ENCODE measurements around the gene PXMP4. TPM values are rescaled to one million over a fixed set of nuclear protein-coding genes. Genes with fewer than 3 reads are reported as not detected.

The PXMP4 gene
- total and polyA plus RNA-seq, 5 donors: 4.2 to 12.9 (median 10.2) TPM

DNA sequence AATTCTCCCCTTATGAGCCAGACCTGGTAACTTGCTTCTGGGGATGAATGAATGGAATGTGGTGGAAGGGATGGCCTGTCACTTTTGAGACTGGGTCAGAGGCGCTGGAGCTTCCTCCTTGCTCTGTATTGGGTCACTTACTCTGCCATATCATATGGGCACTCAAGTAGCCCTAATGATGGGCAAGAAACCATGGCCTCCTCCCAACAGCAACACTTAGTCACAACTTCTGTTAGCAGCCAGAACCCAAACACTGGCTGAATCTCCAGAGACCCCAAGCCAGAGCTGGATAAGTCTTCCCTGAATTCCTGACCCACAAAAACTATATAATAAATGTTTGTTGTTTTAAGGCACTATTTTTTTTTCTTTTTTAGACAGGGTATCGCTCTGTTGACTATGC is 39.4 kb downstream of the PXMP4 start:
- intact Hi-C loops (cut with DNase I): no loop called here
- ATAC-seq (no peak), DNase-seq (peak in 2 of 3 donors; percentile 35 to 49)
- Histone ChIP-seq H3K4me1 (ENCODE audit: control insufficient read depth, insufficient read depth, low read length) (no peaks in the 10 kb centered on the region), H3K27ac (ENCODE audit: low read length) (no peak overlapping the region), H3K4me3 (ENCODE audit: low read length) (no peak overlapping the region), H3K9me3 (ENCODE audit: control insufficient read depth, low read length) (no peaks in the 10 kb centered on the region), H3K27me3 (ENCODE audit: control insufficient read depth, insufficient read depth) (no peaks in the 10 kb centered on the region)
- 68% methylated on average over 2 of the region's 2 CpGs for WGBS

DNA sequence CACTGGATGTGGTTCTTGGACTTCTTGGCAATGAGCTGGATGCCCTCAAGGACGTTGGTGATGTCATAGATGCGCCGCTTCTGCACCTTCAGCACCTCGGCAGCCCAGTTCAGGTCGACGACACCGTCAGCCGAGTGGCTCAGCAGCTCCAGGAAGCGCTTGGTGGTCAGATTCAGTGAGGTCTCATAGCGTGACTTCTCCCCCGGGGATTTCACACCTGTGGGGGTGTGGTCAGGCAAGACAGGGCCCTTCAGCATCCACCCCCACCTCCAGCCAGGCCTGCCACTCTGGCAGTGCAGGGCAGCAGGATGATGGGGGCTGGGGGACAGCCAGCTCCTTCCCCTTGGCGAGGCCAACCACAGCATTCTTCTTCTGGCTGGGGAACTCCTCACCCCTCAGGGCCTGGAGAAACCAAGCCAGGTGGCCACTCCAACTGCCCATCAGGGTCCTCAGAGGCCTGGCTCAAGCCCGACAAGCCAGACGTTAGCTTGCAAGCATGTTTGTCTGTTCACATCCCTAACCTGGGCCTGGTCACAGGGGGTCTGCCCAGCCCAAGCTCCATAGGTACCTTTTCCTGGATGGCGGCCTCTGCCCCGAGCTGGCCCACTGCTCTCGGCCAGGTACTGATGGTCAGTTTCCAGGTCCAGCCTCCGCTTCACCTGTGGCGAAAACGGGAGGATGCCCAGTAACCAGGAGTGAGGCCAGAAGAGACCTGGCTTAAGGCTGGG is 40.2 kb downstream of the PXMP4 start:
- H3K27me3 ChIP-seq (ENCODE audit: control insufficient read depth, insufficient read depth): no peaks in the 10 kb centered on the region
- intact Hi-C loops (cut with DNase I): no loop called here
- DNase-seq: peak in 1 of 3 donors; percentile 64
- H3K4me3 ChIP-seq (ENCODE audit: low read length): no peak overlapping the region
- no peaks in the 10 kb centered on the region for H3K9me3 ChIP-seq (ENCODE audit: control insufficient read depth, low read length)
- WGBS: 91% methylated on average over 20 of the region's 20 CpGs
- no peaks in the 10 kb centered on the region for H3K4me1 ChIP-seq (ENCODE audit: control insufficient read depth, insufficient read depth, low read length)
- H3K27ac ChIP-seq (ENCODE audit: low read length): no peak overlapping the region
- no peak for ATAC-seq

DNA sequence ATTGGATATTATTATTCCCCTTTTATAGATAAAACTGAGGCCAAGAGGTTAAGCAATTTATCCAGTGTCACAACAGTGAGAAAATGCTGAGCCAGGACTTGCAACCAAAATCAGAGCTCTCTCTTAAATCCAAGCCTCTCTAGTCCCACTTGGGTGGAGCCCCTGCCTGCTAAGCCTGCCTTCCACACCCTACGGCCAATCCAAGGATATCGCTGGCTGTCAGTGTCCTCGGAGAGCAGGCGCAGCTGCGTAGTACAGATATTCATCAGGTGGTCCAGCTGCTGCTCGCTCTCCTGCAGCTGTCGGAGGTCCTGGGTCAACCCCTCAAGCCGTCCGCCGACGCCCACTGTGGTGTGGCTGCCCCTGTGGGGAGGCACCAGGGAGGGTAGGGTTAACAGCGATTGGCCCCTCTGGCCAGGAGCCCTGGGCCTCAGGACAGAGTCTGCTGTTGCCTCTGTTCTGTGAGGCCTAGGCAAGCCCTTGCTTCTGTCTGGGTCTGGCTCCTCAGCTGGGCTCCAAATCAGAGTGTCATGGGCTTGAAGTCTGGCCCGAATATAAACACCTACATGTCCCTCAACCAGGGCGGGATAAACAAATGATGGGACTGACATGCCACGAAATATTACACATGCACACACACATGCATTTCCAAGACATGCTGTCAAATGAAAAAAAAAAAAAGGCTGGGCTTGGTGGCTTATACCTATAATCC is 42.0 kb downstream of the PXMP4 start:
- intact Hi-C loops (cut with DNase I): no loop called here
- 67% methylated on average over 15 of the region's 15 CpGs for WGBS
- Histone ChIP-seq H3K9me3 (ENCODE audit: control insufficient read depth, low read length) (no peaks in the 10 kb centered on the region), H3K4me1 (ENCODE audit: control insufficient read depth, insufficient read depth, low read length) (no peaks in the 10 kb centered on the region), H3K4me3 (ENCODE audit: low read length) (no peak overlapping the region), H3K27ac (ENCODE audit: low read length) (no peak overlapping the region), H3K27me3 (ENCODE audit: control insufficient read depth, insufficient read depth) (no peaks in the 10 kb centered on the region)
- DNase-seq (peak; percentile 78 to 93 (median 89)), ATAC-seq (peak; percentile 43 to 67)

DNA sequence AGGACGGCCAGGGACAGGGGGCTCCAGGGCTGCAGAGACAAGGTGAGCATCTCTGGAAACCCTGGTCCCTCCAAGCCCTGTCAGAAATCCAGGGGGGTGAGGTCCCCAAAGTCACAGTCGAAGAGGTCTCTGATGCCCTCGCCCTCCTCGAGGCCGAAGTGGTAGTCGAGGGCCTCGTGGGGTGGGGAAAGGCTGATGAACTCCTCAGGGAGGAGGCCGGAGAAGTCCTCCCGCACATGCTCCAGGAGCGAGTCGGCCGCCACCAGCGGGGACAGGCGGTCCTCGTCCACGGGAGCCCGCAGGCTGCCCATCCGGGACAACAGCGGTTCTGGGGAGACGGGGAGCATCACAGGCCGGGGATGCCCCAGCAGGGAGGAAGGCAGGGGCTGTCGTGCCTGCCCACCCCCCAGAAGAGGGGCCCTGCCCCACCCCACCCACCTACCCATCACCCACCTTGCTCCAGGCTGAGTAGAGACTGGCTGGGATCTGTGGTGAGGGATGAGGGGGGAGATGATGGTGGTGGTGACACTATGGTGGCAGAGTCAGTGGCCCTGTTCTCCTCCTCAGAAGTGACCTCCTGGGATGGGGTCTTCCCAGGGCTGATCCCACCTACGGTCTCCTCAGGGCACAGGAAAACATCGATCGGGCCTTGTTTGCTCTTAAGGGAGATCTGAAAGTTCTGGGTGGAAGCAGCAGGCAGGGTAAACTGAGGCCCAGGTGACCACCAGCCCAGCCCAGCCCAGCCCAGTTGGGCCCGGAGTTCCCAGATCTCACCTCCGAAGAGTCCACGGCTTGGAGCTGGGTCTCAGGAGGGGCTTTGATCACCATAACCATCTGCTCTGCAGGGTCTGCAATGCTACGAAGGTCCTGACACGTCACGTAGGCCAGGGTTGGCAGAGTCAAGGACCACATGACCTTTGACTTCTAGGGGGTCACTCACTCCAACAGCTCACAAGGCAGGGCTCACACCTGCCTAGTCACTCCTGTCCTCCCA is 43.2 kb downstream of the PXMP4 start:
- WGBS: 95% methylated on average over 31 of the region's 31 CpGs
- intact Hi-C loops (cut with DNase I): no loop called here
- ATAC-seq: no peak
- DNase-seq: peak in 1 of 3 donors; percentile 66
- Histone ChIP-seq H3K4me3 (ENCODE audit: low read length) (no peak overlapping the region), H3K27ac (ENCODE audit: low read length) (peak overlapping the region; percentile 5), H3K4me1 (ENCODE audit: control insufficient read depth, insufficient read depth, low read length) (no peaks in the 10 kb centered on the region), H3K27me3 (ENCODE audit: control insufficient read depth, insufficient read depth) (no peaks in the 10 kb centered on the region), H3K9me3 (ENCODE audit: control insufficient read depth, low read length) (no peaks in the 10 kb centered on the region)

DNA sequence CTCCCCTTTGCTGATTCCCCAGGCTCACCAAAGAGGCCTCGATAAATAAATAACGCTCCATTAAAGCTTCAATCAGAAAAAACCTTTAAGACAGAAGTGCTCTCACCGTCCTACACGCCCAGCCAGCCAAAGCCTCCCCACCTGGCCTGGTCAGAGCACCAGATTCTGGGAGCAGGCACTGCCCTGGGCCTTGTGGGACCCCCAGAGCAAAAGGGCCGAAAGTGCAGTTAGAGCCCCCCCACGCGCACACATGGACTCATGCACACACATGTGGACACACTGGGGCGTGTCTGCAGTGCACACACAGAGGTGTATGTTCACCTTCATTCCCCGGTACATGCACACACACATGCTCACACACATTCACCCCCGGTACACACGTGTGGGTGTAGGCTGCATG is 44.0 kb downstream of the PXMP4 start:
- 90% methylated on average over 11 of the region's 11 CpGs for WGBS
- Histone ChIP-seq H3K9me3 (ENCODE audit: control insufficient read depth, low read length) (no peaks in the 10 kb centered on the region), H3K4me1 (ENCODE audit: control insufficient read depth, insufficient read depth, low read length) (no peaks in the 10 kb centered on the region), H3K27me3 (ENCODE audit: control insufficient read depth, insufficient read depth) (no peaks in the 10 kb centered on the region), H3K27ac (ENCODE audit: low read length) (peak overlapping the region; percentile 59), H3K4me3 (ENCODE audit: low read length) (no peak overlapping the region)
- intact Hi-C loops (cut with DNase I): no loop called here
- no peak for ATAC-seq
- DNase-seq: no peak

DNA sequence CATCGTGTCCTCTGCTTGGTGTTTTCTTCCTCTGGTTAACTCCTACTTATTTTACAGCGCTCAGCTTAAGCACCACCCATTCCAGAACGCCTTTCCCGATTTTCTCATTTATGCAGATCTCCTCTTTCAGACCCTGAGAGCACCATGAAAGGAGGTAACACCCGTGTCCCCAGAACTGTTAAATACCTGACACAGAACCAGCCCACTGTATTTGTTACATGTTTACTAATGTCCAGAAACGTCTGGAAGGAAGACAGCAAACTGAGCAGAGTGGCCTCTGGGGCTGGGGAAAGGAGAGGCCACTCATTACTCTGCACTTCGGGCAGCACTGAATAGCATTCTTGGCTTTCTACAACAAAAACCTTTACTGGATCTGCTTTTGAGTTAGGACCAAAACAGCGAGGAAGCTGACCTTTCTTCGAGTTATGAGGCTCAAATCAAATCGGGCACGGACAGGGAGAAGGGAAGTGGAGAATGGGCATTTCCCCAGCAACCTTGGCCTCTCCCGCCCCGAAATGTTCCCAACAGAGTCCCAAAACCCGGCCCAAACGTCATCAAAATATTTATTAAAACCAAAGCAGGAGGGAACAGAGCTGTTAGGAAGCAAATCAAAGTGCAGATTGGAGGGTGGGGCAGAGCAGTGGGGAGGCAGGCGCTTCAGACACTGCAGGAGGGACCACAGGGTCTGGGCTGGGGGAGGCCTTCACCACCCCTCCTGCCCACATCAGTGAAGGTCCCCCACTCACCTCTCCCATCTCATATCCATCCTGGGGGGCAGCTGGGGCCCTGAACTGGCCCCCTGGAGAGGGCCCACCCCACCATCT is 44.8 kb downstream of the PXMP4 start:
- 45% methylated on average over 16 of the region's 16 CpGs for WGBS
- H3K9me3 ChIP-seq (ENCODE audit: control insufficient read depth, low read length): no peaks in the 10 kb centered on the region
- no peaks in the 10 kb centered on the region for H3K27me3 ChIP-seq (ENCODE audit: control insufficient read depth, insufficient read depth)
- intact Hi-C loops (cut with DNase I): no loop called here
- H3K4me1 ChIP-seq (ENCODE audit: control insufficient read depth, insufficient read depth, low read length): no peaks in the 10 kb centered on the region
- peak overlapping the region; percentile 59 for H3K27ac ChIP-seq (ENCODE audit: low read length)
- no peak overlapping the region for H3K4me3 ChIP-seq (ENCODE audit: low read length)
- ATAC-seq (peak; percentile 10 to 38), DNase-seq (peak; percentile 57 to 85 (median 70))

DNA sequence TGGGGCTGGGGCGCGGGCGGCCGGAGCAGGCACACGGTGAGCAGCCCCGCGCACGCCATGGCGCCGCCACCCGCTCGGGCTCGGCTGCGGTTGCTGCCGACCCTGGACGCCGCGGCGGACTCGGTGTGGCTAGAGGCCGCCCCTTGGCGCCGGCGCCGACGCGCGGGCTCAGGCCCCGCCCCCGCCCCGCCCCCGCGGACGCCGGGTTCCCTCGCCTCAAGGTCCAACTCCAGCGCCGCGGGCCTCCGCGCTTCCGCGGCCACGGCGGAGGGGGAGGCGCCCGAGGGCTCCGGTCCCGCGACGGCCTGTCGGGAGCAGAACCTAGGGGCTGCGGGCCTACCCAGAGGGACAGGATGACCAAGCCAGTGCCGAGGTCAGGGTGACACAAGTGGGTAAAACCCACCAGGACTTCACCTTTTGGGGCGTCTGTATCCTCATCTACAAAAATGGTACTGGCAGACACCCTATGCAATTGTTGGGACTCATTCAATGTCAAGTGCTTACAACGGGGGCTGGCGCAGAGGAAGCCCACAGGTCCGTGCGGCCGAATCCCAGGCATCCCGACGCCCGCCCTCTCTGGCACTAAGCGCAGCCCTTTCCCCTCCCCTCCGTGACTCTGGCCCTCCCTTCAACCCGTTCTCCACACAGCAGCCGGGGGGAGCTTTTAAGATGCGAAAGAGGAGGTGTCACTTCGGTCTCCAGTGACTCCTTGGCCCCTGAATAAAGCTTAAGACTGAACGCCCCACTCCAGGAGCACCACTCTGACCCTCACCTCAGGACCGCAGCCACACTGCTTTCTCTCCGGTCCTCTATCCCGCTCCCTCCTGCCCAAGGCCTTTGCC is 45.6 kb downstream of the PXMP4 start, which contains the start of gene NECAB3:
TSS of gene NECAB3 (minus strand) at position 135 of the 842 bp plus-strand sequence. CDS start at position 59, 76 bp downstream.
- 3% methylated on average over 73 of the region's 73 CpGs for WGBS
- Histone ChIP-seq H3K27me3 (ENCODE audit: control insufficient read depth, insufficient read depth) (no peaks in the 10 kb centered on the region), H3K27ac (ENCODE audit: low read length) (peak within 1 kb of the TSS; percentile 59), H3K9me3 (ENCODE audit: control insufficient read depth, low read length) (no peaks in the 10 kb centered on the region), H3K4me3 (ENCODE audit: low read length) (peak within 1 kb of the TSS; percentile 78), H3K4me1 (ENCODE audit: control insufficient read depth, insufficient read depth, low read length) (no peaks in the 10 kb centered on the region)
- DNase-seq (peak; percentile 83 to 96 (median 94)), ATAC-seq (peak; percentile 82)
- intact Hi-C loops (cut with DNase I): no loop called here

DNA sequence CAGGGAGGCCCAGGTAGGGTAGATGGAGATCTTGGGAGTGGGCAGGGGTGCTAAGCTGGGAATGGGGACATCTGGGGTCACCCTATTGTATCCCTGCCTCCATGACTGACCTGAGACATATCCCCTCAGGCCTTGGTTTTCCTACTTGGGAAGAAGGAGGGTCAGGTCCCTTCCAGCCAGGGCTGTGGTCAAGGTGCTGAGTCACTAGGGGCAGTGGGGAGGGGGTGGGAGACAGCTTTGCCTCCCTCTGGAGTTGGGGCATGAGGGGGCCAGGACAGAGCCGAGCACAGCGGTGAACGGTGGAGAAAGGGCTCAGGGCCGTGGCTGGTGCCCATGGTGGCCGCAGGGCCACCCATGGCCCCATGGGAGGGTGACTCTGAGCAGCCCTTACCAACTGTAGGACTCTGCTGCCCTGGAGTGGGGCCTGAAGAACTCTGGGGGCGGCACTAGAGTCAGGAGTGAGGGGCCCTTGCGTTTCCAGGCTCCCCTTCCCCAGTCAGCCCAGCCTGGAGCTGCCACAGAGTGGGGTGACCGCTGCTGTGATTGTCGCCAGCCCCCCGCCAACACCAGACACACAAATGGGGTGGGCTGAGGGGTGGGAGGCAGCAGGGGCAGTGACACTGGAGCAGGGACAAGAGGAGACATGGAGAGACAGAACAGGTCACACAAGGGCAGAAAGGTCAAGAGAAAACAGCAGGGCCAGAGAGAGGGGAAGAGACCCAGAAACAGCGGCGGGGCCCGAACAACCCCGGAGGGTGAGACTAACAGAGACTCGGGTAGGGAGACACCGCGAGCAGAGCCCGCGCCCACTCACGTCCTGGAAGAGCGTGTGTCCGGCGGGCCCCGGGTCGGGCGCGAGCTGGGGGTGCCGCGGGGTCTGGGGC is 46.5 kb downstream of the PXMP4 start:
- intact Hi-C loops (cut with DNase I): no loop called here
- H3K9me3 ChIP-seq (ENCODE audit: control insufficient read depth, low read length): no peaks in the 10 kb centered on the region
- H3K4me3 ChIP-seq (ENCODE audit: low read length): peak overlapping the region; percentile 78
- H3K4me1 ChIP-seq (ENCODE audit: control insufficient read depth, insufficient read depth, low read length): no peaks in the 10 kb centered on the region
- H3K27me3 ChIP-seq (ENCODE audit: control insufficient read depth, insufficient read depth): no peaks in the 10 kb centered on the region
- peak overlapping the region; percentile 55 for H3K27ac ChIP-seq (ENCODE audit: low read length)
- ATAC-seq (peak in 1 of 2 donors; percentile 2), DNase-seq (peak in 2 of 3 donors; percentile 61 to 71)
- 16% methylated on average over 29 of the region's 29 CpGs for WGBS

DNA sequence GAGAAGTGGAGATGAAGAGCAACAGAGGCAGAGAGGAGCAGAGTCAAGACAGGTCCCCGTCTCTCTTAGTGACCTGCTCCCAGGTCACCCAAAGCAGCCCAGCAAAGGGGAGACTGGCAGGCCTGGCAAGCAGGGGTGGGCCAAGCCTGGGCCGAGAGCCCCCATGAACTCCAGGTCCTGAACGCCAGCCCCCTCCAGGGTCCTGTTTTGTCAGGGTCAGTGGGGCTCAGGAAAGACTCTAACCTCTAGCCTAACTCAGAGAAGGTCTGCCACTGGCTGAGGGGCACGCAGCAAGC is 47.0 kb downstream of the PXMP4 start:
- no peaks in the 10 kb centered on the region for H3K9me3 ChIP-seq (ENCODE audit: control insufficient read depth, low read length)
- H3K27me3 ChIP-seq (ENCODE audit: control insufficient read depth, insufficient read depth): no peaks in the 10 kb centered on the region
- ATAC-seq (no peak), DNase-seq (no peak)
- no peaks in the 10 kb centered on the region for H3K4me1 ChIP-seq (ENCODE audit: control insufficient read depth, insufficient read depth, low read length)
- peak overlapping the region; percentile 5 for H3K27ac ChIP-seq (ENCODE audit: low read length)
- H3K4me3 ChIP-seq (ENCODE audit: low read length): peak overlapping the region; percentile 78
- intact Hi-C loops (cut with DNase I): no loop called here
- 75% methylated on average over 4 of the region's 4 CpGs for WGBS

Data from right cardiac atrium (tissue), 5 donors.